Ovary (tissue), 3 donors: ENCODE results near the gene SCARF2.

ENCODE experiments used
- CTCF ChIP-seq, 3 donors: fragments of 450-650 bp in 2 of 3; fragments of 200-600 bp in 1 of 3; IDR thresholded peaks; one replicate each; pipeline versions ENCODE4 v1.5.1 to v1.8.0; 2016 to 2022; ENCODE audit warnings: antibody characterized with exemption in 3 of 3, mild to moderate bottlenecking in 1 of 3
- EP300 ChIP-seq: sonication (generic); formaldehyde crosslinking; IDR thresholded peaks from one replicate; pipeline ENCODE4 v1.6.1; 2017; ENCODE audit warnings: antibody characterized with exemption
- donor health status: DM: no; HTN: no; CAD: no.

- no peak for TF ChIP-seq CTCF (IDR thresholded peaks at IDR 0.05)
- no peak for TF ChIP-seq EP300
These were observed 12.4 kb upstream of the SCARF2 start for GRCh38 chr22:20449819-20450550.
